IPS-18c (cell line): ENCODE results near the gene CLNS1A.
"Not testable (repeated sequence)": the region's sequence is repeated elsewhere in the genome, so short reads cannot be mapped to it uniquely, and the experiment has no call there.

Source experiments
- H3K4me3 ChIP-seq: 2 replicates; pipeline ENCODE4 v1.7.0; 2013; ENCODE audit warnings: low read depth, mild to moderate bottlenecking, low read length, moderate library complexity; ENCODE audit not compliant: insufficient read depth
- H3K9me3 ChIP-seq: one replicate; pipeline ENCODE4 v1.6.1; 2013; ENCODE audit warnings: mild to moderate bottlenecking, low read length, moderate library complexity; ENCODE audit not compliant: control insufficient read depth, insufficient read depth

The CLNS1A gene

DNA sequence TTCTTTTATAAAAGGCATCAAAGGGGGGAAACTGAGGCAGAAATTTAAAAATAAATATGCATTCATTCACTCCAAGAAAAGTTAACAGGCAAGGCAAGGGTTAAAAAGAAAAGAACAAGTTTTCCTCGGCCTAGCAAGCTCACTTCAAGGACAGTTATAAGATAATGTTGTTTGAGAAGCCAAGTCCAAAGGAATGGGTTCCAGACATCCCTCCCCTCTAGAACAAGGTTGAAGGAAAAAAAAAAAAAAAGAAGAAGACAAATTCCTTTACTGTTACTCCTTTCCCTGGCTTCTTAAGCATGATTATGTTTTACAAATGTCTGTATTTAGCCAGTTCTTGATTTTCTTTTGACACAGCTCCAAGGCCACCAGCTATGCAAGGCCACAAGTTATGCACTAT, 62.2 kb downstream of the CLNS1A start:
- not testable (repeated sequence) for H3K9me3 ChIP-seq, H3K4me3 ChIP-seq

DNA sequence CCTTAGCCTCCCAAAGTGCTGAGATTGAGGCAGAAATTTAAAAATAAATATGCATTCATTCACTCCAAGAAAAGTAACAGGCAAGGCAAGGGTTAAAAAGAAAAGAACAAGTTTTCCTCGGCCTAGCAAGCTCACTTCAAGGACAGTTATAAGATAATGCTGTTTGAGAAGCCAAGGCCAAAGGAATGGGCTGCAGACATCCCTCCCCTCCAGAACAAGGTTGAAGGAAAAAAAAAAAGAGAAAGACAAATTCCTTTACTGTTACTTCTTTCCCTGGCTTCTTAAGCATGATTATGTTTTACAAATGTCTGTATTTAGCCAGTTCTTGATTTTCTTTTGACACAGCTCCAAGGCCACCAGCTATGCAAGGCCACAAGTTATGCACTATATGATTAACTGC, 66.7 kb downstream of the CLNS1A start:
- H3K4me3 ChIP-seq: not testable (repeated sequence)

GRCh38 chr11:77569676-77570070, 67.9 kb downstream of the CLNS1A start:
- H3K4me3 ChIP-seq: no peak overlapping the region

More for the DNA sequence above, 66.7 kb downstream of the CLNS1A start:
- H3K9me3 ChIP-seq: not testable (repeated sequence)

DNA sequence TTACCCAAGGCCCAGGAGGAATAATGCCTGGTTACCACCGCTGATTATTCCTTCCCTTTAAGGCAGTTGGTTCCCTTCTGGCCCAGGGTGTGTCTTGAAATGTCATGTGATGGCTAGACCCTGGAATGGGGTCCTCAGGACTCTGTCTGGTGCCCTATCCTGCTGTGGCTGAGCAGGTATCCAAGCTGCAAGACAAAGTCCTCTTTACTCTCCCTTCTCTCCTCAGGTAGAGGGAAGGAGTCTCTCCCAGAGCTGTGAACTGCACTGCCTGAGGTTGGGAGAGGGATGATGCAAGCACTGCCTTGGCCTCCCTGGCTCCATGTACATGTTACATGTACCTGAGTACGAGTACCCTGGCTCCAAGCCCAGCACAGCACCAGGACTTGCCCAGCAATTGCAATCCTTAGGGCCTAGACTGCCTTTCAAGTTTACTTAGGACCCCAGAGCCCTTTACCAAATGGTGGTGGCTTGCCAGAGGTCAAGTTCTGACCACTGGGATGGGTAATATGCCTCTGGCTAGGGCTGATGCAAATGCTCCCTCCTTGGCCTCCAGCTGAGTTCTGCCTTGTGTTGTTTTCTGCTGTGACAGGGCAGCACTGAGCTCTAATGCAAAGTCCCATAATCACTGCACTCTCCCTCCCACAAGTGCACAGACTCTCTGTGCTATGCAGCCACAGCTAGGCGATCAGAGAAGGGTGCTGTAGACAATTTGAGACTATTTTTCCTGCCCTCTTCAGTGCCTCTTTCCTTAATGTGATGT, 68.5 kb downstream of the CLNS1A start:
- Histone ChIP-seq H3K4me3 (no peak overlapping the region), H3K9me3 (no peaks in the 10 kb centered on the region)

More at GRCh38 chr11:77569676-77570070, 67.9 kb downstream of the CLNS1A start:
- H3K9me3 ChIP-seq: no peaks in the 10 kb centered on the region

DNA sequence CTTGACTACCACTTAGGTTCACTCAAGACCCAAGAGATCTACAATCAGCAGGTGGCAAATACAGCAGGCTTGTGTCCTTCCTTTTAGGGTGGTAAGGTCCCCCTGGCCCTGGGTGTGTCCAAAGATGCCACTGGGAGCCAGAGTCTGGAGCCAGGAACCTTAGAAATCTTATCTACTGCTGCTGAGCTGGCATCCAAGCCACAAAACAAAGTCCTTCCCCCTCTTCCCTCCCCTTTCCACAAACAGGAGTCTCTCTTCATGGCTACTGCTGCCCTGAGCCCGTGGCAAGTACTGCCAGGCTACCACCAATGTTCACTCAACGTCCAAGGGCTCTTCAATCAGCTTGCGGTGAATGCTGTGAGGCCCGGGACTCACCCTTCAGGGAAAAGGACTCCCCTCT, 69.3 kb downstream of the CLNS1A start:
- Histone ChIP-seq H3K9me3 (no peaks in the 10 kb centered on the region), H3K4me3 (no peak overlapping the region)
